ENCODE data around the gene ELF5.

ELF5 gene

DNA sequence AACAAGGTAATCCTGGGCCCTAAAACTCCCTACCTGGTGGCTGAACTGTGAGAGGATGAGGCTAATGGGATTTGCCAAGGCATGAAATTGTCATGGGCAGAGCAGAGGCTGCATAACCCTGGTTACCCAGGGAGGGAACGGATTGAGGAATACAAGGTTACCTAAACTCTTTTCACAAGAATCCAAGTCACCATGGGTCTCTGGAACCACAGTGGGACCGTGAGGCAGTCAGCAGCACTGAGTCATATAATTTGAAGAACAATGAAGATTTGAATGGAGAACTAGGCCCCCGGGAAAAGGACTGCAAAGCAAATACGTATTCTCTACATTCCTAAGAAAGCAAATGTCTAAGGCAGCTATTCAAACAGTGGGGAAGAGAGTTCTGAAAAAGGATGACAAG is 55.1 kb downstream of the ELF5 start:
- in situ Hi-C loops (cut with HindIII; ENCODE audit: low sequenced_read_pairs): no loop called here
- H3K4me3 ChIP-seq (ENCODE audit: low read depth, low read length): no peak overlapping the region
- no peak for TF ChIP-seq CTCF (IDR thresholded peaks at IDR 0.05; ENCODE audit: low read depth, low read length, missing control alignments)
- no peak for DNase-seq (ENCODE audit: low read depth)

GRCh38 chr11:34457607-34458006 is 56.0 kb downstream of the ELF5 start:
- in situ Hi-C loops (cut with HindIII; ENCODE audit: low sequenced_read_pairs): no loop called here

DNA sequence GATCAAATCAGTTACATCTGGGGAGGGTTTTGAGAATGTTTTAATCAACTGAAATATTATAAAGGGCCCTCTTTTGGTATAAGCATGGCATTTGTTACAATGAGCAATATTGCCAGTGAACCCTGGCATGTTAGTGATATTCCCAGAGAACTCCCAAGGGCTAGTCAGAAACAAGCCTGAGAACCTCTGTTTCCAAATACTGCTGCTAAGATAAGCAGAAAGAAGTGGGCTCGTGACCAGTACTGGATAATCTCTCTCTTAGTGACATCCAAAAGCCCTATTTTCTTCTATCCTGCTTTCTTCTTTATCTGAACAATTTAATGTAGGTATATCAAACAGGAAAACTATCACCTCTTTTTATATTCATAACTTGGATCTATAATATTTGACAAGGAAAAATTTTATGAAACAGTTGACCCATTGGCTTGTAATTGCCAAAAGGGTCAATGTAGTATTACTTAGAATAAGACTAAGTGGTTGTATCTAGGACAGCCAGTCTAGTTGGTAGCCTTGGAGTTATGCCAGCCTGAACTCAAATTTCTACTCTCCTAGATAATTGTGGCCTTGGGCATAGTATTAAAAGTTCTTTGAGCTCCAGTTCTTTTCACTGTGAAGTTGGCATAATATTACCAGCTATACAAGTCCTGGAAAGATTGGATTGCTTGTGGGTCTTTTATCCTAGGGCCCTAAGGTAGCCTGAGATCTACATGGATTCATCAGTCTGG is 59.1 kb downstream of the ELF5 start:
- no peak overlapping the region for H3K4me3 ChIP-seq (ENCODE audit: low read depth, low read length)
- TF ChIP-seq CTCF (IDR thresholded peaks at IDR 0.05; ENCODE audit: low read depth, low read length, missing control alignments): no peak
- DNase-seq (ENCODE audit: low read depth): no peak
- in situ Hi-C loops (cut with HindIII; ENCODE audit: low sequenced_read_pairs): no loop called here

More at GRCh38 chr11:34457607-34458006, 56.0 kb downstream of the ELF5 start:
- no peak for DNase-seq (ENCODE audit: low read depth)
- TF ChIP-seq CTCF (IDR thresholded peaks at IDR 0.05; ENCODE audit: low read depth, low read length, missing control alignments): no peak
- H3K4me3 ChIP-seq (ENCODE audit: low read depth, low read length): no peak overlapping the region

DNA sequence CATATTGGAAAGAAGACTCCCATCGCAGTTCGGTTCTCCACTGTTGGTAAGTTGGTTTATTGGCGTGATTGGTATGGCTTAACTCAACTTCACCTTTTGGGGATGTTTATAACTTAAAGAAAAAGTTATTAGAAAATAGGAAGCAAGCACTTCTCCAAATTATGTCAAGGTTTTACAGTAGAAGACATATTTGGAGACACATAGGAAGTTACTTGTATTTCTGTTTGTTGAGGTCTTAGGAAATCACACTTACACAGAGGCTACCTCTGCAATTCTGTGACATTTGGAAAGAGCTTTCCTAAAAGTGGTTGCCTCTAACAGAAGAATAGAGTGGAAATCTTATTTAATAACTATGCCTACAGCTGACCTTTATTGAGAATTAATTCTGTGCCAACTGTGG is 62.5 kb downstream of the ELF5 start:
- H3K4me3 ChIP-seq (ENCODE audit: low read depth, low read length): no peak overlapping the region
- in situ Hi-C loops (cut with HindIII; ENCODE audit: low sequenced_read_pairs): no loop called here
- no peak for DNase-seq (ENCODE audit: low read depth)
- TF ChIP-seq CTCF (IDR thresholded peaks at IDR 0.05; ENCODE audit: low read depth, low read length, missing control alignments): no peak

- no peak for DNase-seq (ENCODE audit: low read depth)
- in situ Hi-C loops (cut with HindIII; ENCODE audit: low sequenced_read_pairs): loop anchor here (5.0 kb wide), 1 partner anchor 53 kb away; no protein-coding TSS in a partner anchor
- H3K4me3 ChIP-seq (ENCODE audit: low read depth, low read length): no peak overlapping the region
- TF ChIP-seq CTCF (IDR thresholded peaks at IDR 0.05; ENCODE audit: low read depth, low read length, missing control alignments): no peak
These were observed 64.6 kb downstream of the ELF5 start for GRCh38 chr11:34449013-34449412.

- DNase-seq (ENCODE audit: low read depth): no peak
- H3K4me3 ChIP-seq (ENCODE audit: low read depth, low read length): no peak overlapping the region
- in situ Hi-C loops (cut with HindIII; ENCODE audit: low sequenced_read_pairs): loop anchor here (5.0 kb wide), 1 partner anchor 54 kb away; no protein-coding TSS in a partner anchor
- TF ChIP-seq CTCF (IDR thresholded peaks at IDR 0.05; ENCODE audit: low read depth, low read length, missing control alignments): no peak
These were observed 65.2 kb downstream of the ELF5 start for GRCh38 chr11:34448223-34448994.
